ENCODE data around the gene TIAM2. TPM values are rescaled to one million over a fixed set of nuclear protein-coding genes. Genes with fewer than 3 reads are reported as not detected.
"Not testable (repeated sequence)": the region's sequence is repeated elsewhere in the genome, so short reads cannot be mapped to it uniquely, and the experiment has no call there.

TIAM2 gene
- polyA plus RNA-seq, 4 donors, result 7.8 to 34.4 (median 17.3) TPM

DNA sequence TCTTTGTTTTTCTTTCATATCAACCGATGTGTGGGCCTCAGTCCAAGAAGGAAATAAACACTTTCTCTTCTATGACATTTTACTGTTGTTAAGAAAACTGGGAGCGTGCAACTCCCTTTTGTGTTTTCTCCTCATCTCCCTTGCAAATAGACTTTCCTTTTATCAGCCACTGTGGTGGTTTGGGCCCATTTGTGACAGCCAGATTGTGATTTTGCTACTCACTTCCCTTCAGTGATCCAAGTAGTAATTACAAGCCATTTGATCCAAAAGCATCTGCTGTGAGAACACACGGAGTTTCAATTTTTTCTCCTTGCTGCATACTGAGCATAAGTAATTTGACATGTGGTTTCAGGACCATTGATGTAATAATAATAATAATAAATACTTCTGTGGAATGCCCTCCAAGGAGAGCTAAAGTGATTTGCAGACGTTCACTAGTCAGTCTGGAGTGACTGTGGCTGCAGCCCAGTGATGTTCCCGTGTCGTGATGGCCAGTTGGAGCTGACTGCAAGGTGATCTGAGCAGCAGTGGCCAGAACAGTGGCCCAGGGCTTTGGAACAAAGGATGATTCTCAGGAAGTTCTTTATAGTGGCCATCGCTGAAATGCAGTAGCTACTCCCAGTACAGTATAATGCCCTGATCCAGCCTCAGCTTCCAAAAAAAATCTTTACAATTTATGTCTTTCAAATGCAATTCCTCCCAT, 176.8 kb downstream of the TIAM2 start:
- Histone ChIP-seq H3K4me3 (ENCODE audit: low read depth in 1 of 3, low read length in 3 of 3) (no peak overlapping the region), H3K36me3 (ENCODE audit: control insufficient read depth in 3 of 3, insufficient read depth in 2 of 3, low read depth in 1 of 3, low read length in 3 of 3) (peaks cover 0 to 11% (median 0%) of the 10 kb centered on the region in 3 donors), H3K9me3 (ENCODE audit: control insufficient read depth in 2 of 2, insufficient read depth in 1 of 2, low read depth in 1 of 2, low read length in 1 of 2) (no peaks in the 10 kb centered on the region), H3K27me3 (ENCODE audit: control insufficient read depth in 3 of 3, insufficient read depth in 3 of 3, low read length in 3 of 3) (no peaks in the 10 kb centered on the region), H3K4me1 (ENCODE audit: control insufficient read depth in 3 of 3, insufficient read depth in 2 of 3, low read depth in 1 of 3, low read length in 2 of 3) (peaks cover 0 to 2% (median 0%) of the 10 kb centered on the region in 3 donors), H3K27ac (ENCODE audit: low read depth in 1 of 3, low read length in 2 of 3) (peak overlapping the region in 1 of 3 donors; percentile 13)
- no peak for FAIRE-seq
- peak in 1 of 2 donors; percentile 35 for DNase-seq
- WGBS, 3 donors, result 40 to 53% (median 50%) methylated on average over 7 of the region's 7 CpGs

DNA sequence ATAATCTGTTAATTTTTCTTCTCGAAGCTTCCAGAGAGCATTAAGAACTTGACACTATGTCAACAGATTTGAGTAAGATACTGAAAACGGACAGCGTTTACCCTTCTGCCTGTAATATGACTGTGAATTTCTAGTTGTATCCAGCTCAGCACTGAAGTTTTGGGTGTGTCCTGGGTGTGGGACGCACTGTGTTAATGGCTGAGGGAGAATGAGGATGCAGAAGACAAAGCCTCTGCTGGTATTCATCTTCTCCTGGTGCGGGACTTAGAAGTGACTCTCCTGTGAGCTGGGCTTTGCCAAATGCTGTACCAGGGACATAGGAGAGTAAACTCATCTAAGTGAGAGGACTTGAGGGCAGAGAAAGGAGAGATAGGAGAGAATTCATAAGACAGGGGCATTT, 178.4 kb downstream of the TIAM2 start:
- H3K27ac ChIP-seq (ENCODE audit: low read depth in 1 of 3, low read length in 2 of 3), result no peak overlapping the region
- no peaks in the 10 kb centered on the region for H3K9me3 ChIP-seq (ENCODE audit: control insufficient read depth in 2 of 2, insufficient read depth in 1 of 2, low read depth in 1 of 2, low read length in 1 of 2)
- no peak for DNase-seq
- WGBS, 3 donors, result 90 to 92% (median 90%) methylated on average over 5 of the region's 5 CpGs
- no peak overlapping the region for H3K4me3 ChIP-seq (ENCODE audit: low read depth in 1 of 3, low read length in 3 of 3)
- no peaks in the 10 kb centered on the region for H3K27me3 ChIP-seq (ENCODE audit: control insufficient read depth in 3 of 3, insufficient read depth in 3 of 3, low read length in 3 of 3)
- no peak for FAIRE-seq
- peaks cover 0 to 9% (median 0%) of the 10 kb centered on the region in 3 donors for H3K36me3 ChIP-seq (ENCODE audit: control insufficient read depth in 3 of 3, insufficient read depth in 2 of 3, low read depth in 1 of 3, low read length in 3 of 3)
- H3K4me1 ChIP-seq (ENCODE audit: control insufficient read depth in 3 of 3, insufficient read depth in 2 of 3, low read depth in 1 of 3, low read length in 2 of 3), result peaks cover 0 to 2% (median 0%) of the 10 kb centered on the region in 3 donors

DNA sequence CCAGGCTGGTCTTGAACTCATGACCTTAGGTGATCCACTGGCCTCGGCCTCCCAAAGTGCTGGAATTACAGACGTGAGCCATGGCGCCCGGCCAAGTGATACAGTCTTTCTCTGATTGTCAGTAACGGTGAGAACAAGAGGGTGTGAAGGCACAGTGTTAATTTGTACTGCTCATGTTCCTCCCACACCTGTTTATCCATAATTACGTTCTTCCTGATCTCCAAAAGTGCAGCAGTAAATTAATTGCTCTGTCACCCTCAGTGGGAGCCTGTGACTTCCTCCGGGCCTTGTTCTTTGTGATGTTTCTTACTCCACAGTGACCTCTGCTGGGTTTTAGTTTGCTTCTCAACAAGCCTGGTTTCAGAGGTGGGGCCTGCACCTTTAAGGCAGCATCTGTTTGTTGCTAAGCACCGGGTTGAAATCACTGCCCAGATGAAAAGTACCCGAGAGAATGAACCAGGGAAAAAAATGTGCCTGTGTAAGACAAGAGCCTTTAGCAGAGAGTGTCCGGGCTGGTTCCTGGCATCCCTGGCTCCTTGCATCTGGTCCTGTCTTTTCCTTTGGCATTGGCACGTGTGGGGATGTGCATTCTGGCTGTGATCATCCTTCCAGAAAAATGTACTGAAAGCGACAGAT, 179.6 kb downstream of the TIAM2 start:
- DNase-seq, result peak; percentile 79 to 81
- H3K9me3 ChIP-seq (ENCODE audit: control insufficient read depth in 2 of 2, insufficient read depth in 1 of 2, low read depth in 1 of 2, low read length in 1 of 2), result no peaks in the 10 kb centered on the region
- no peak for FAIRE-seq
- peaks cover 0 to 2% (median 0%) of the 10 kb centered on the region in 3 donors for H3K4me1 ChIP-seq (ENCODE audit: control insufficient read depth in 3 of 3, insufficient read depth in 2 of 3, low read depth in 1 of 3, low read length in 2 of 3)
- no peaks in the 10 kb centered on the region for H3K27me3 ChIP-seq (ENCODE audit: control insufficient read depth in 3 of 3, insufficient read depth in 3 of 3, low read length in 3 of 3)
- H3K36me3 ChIP-seq (ENCODE audit: control insufficient read depth in 3 of 3, insufficient read depth in 2 of 3, low read depth in 1 of 3, low read length in 3 of 3), result peaks cover 0 to 9% (median 2%) of the 10 kb centered on the region in 3 donors
- H3K4me3 ChIP-seq (ENCODE audit: low read depth in 1 of 3, low read length in 3 of 3), result no peak overlapping the region
- 32 to 42% (median 34%) methylated on average over 12 of the region's 12 CpGs for WGBS, 3 donors
- no peak overlapping the region for H3K27ac ChIP-seq (ENCODE audit: low read depth in 1 of 3, low read length in 2 of 3)

DNA sequence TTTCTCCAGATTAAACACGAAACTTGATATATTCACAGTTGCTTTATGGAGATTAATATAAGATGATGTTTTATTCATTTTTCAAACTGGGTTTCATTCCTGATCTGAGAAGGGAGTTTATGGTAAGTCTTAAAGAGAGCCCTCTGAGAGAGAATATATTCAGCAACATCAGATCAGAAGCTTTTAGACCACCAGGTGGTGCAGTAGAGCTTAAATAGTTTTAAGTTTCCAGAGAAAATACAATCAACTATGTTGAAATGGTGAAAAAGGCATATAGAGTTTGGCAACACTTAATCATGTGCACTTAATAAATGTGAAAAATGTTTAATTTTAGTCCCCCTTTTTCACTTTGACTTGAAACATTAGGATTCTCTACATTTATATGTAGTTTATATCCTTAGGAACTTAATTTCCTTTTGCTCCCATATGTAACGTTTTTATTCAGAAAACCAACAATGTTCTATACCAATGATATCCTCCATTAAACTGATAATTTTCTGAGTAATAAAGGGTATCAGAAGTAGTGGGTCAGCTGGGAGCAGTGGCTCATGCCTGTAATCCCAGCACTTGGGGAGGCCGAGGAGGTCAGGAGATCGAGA, 182.3 kb downstream of the TIAM2 start:
- Histone ChIP-seq H3K4me1 (ENCODE audit: control insufficient read depth in 3 of 3, insufficient read depth in 2 of 3, low read depth in 1 of 3, low read length in 2 of 3) (no peaks in the 10 kb centered on the region), H3K27ac (ENCODE audit: low read depth in 1 of 3, low read length in 2 of 3) (no peak overlapping the region), H3K4me3 (ENCODE audit: low read depth in 1 of 3, low read length in 3 of 3) (no peak overlapping the region), H3K9me3 (ENCODE audit: control insufficient read depth in 2 of 2, insufficient read depth in 1 of 2, low read depth in 1 of 2, low read length in 1 of 2) (no peaks in the 10 kb centered on the region), H3K27me3 (ENCODE audit: control insufficient read depth in 3 of 3, insufficient read depth in 3 of 3, low read length in 3 of 3) (no peaks in the 10 kb centered on the region), H3K36me3 (ENCODE audit: control insufficient read depth in 3 of 3, insufficient read depth in 2 of 3, low read depth in 1 of 3, low read length in 3 of 3) (peaks cover 0 to 14% (median 11%) of the 10 kb centered on the region in 3 donors)
- 91 to 93% (median 92%) methylated on average over 4 of the region's 4 CpGs for WGBS, 3 donors
- FAIRE-seq (no peak), DNase-seq (peak; percentile 44 to 75)

DNA sequence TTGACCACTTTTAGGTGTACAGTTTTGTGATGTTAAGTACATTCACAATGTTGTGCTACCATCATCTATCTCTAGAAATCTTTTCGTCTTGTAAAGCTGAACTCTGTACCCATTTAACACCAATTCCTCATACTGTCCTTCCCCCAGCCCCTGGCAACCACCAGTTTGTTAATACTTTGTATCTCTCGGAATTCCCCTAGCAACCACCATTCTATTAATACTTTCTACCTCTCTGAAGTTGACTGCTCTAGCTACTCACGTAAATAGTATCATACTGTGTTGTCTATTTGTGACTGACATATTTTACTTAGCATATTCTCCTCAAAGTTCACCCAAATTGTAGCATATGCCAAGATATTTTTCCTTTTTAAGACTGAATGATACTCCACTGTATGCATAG, 186.4 kb downstream of the TIAM2 start:
- no peaks in the 10 kb centered on the region for H3K4me1 ChIP-seq (ENCODE audit: control insufficient read depth in 3 of 3, insufficient read depth in 2 of 3, low read depth in 1 of 3, low read length in 2 of 3)
- no peaks in the 10 kb centered on the region for H3K9me3 ChIP-seq (ENCODE audit: control insufficient read depth in 2 of 2, insufficient read depth in 1 of 2, low read depth in 1 of 2, low read length in 1 of 2)
- H3K27ac ChIP-seq (ENCODE audit: low read depth in 1 of 3, low read length in 2 of 3), result no peak overlapping the region
- H3K36me3 ChIP-seq (ENCODE audit: control insufficient read depth in 3 of 3, insufficient read depth in 2 of 3, low read depth in 1 of 3, low read length in 3 of 3), result peaks cover 0 to 28% (median 11%) of the 10 kb centered on the region in 3 donors
- peak in 1 of 2 donors; percentile 48 for DNase-seq
- FAIRE-seq, result no peak
- no peak overlapping the region for H3K4me3 ChIP-seq (ENCODE audit: low read depth in 1 of 3, low read length in 3 of 3)
- no peaks in the 10 kb centered on the region for H3K27me3 ChIP-seq (ENCODE audit: control insufficient read depth in 3 of 3, insufficient read depth in 3 of 3, low read length in 3 of 3)
- WGBS, 3 donors, result 63 to 68% (median 65%) methylated on average over 3 of the region's 3 CpGs

DNA sequence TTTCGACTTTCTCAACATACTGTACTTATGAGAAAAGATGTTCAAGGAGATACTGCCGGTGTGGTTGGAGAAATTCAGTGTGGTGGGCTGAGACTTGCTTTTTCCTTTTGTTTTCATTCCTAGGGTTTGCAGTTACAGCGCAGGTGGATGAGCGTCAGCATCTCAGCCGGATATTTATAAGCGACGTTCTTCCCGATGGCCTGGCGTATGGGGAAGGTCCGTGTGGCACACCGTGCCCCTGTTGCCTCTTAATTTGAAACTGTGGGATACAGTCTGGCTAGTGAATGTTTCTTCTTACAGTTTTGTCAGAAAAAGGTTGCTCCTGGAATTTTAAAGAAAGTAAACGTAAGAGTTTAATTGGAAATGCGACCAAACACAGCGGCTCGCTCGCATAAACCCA, 187.0 kb downstream of the TIAM2 start:
- Histone ChIP-seq H3K36me3 (ENCODE audit: control insufficient read depth in 3 of 3, insufficient read depth in 2 of 3, low read depth in 1 of 3, low read length in 3 of 3) (peaks cover 0 to 28% (median 11%) of the 10 kb centered on the region in 3 donors), H3K4me1 (ENCODE audit: control insufficient read depth in 3 of 3, insufficient read depth in 2 of 3, low read depth in 1 of 3, low read length in 2 of 3) (no peaks in the 10 kb centered on the region), H3K9me3 (ENCODE audit: control insufficient read depth in 2 of 2, insufficient read depth in 1 of 2, low read depth in 1 of 2, low read length in 1 of 2) (no peaks in the 10 kb centered on the region), H3K27ac (ENCODE audit: low read depth in 1 of 3, low read length in 2 of 3) (no peak overlapping the region), H3K4me3 (ENCODE audit: low read depth in 1 of 3, low read length in 3 of 3) (no peak overlapping the region), H3K27me3 (ENCODE audit: control insufficient read depth in 3 of 3, insufficient read depth in 3 of 3, low read length in 3 of 3) (no peaks in the 10 kb centered on the region)
- FAIRE-seq (no peak), DNase-seq (no peak)
- 90 to 97% (median 91%) methylated on average over 16 of the region's 16 CpGs for WGBS, 3 donors

DNA sequence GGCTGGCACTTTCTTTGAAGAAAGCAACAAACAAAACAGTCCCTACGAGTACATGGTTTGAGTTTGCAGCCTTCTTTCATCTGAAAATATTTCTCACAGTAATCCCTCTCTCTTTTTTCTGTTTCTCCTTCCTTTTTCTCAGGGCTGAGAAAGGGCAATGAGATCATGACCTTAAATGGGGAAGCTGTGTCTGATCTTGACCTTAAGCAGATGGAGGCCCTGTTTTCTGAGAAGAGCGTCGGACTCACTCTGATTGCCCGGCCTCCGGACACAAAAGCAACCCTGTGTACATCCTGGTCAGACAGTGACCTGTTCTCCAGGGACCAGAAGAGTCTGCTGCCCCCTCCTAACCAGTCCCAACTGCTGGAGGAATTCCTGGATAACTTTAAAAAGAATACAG, 188.0 kb downstream of the TIAM2 start:
- no peaks in the 10 kb centered on the region for H3K9me3 ChIP-seq (ENCODE audit: control insufficient read depth in 2 of 2, insufficient read depth in 1 of 2, low read depth in 1 of 2, low read length in 1 of 2)
- H3K27ac ChIP-seq (ENCODE audit: low read depth in 1 of 3, low read length in 2 of 3), result peak overlapping the region in 1 of 3 donors; percentile 71
- DNase-seq (no peak), FAIRE-seq (no peak)
- H3K4me3 ChIP-seq (ENCODE audit: low read depth in 1 of 3, low read length in 3 of 3), result no peak overlapping the region
- peaks cover 0 to 33% (median 11%) of the 10 kb centered on the region in 3 donors for H3K36me3 ChIP-seq (ENCODE audit: control insufficient read depth in 3 of 3, insufficient read depth in 2 of 3, low read depth in 1 of 3, low read length in 3 of 3)
- 56 to 82% (median 68%) methylated on average over 5 of the region's 5 CpGs for WGBS, 3 donors
- no peaks in the 10 kb centered on the region for H3K27me3 ChIP-seq (ENCODE audit: control insufficient read depth in 3 of 3, insufficient read depth in 3 of 3, low read length in 3 of 3)
- H3K4me1 ChIP-seq (ENCODE audit: control insufficient read depth in 3 of 3, insufficient read depth in 2 of 3, low read depth in 1 of 3, low read length in 2 of 3), result no peaks in the 10 kb centered on the region

DNA sequence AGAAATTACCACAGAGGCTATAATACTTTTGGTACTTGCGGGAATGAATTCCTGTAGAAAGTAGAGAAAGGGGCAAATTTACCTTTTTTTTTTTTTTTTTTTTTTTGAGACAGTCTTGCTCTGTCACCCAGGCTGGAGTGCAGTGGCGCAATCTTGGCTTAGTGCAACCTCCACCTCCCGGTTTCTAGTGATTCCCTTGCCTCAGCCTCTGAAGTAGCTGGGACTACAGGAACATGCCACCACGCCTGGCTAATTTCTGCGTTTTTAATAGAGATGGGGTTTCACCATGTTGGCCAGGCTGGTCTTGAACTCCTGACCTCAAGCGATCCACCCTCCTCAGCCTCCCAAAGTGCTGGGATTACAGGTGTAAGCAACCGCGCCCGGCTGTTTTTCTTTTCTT, 189.9 kb downstream of the TIAM2 start:
- H3K27me3 ChIP-seq (ENCODE audit: control insufficient read depth in 3 of 3, insufficient read depth in 3 of 3, low read length in 3 of 3); H3K9me3 ChIP-seq (ENCODE audit: control insufficient read depth in 2 of 2, insufficient read depth in 1 of 2, low read depth in 1 of 2, low read length in 1 of 2); H3K27ac ChIP-seq (ENCODE audit: low read depth in 1 of 3, low read length in 2 of 3); DNase-seq; H3K4me1 ChIP-seq (ENCODE audit: control insufficient read depth in 3 of 3, insufficient read depth in 2 of 3, low read depth in 1 of 3, low read length in 2 of 3); H3K4me3 ChIP-seq (ENCODE audit: low read depth in 1 of 3, low read length in 3 of 3); FAIRE-seq: not testable (repeated sequence)
- 91 to 97% (median 94%) methylated on average over 9 of the region's 9 CpGs for WGBS, 3 donors
- peaks cover 0 to 32% (median 9%) of the 10 kb centered on the region in 3 donors for H3K36me3 ChIP-seq (ENCODE audit: control insufficient read depth in 3 of 3, insufficient read depth in 2 of 3, low read depth in 1 of 3, low read length in 3 of 3)
